Activated naive CD4-positive, alpha-beta T cell treated with anti-CD3 and anti-CD28 coated beads for 36 hours (primary cell): ENCODE measurements around the gene HYOU1. TPM values are rescaled to one million over a fixed set of nuclear protein-coding genes. Genes with fewer than 3 reads are reported as not detected.

Source experiments
- CTCF ChIA-PET: fragments of 350-600 bp; sonication (Branson Sonifier 250); formaldehyde crosslinking; loops from one replicate; lab custom pipeline; 2021; ENCODE audit warnings: antibody characterized with exemption; lab: Charles Lee
- DNase-seq: peaks from one replicate; pipeline ENCODE4 v3.0.0-alpha.2; 2020
- H3K27ac Mint-ChIP-seq: one replicate; pipeline ENCODE4 v1.8.0; 2021; ENCODE audit warnings: mild to moderate bottlenecking, mixed read lengths
- H3K27me3 Mint-ChIP-seq: one replicate; pipeline ENCODE4 v1.8.0; 2021; ENCODE audit warnings: low read depth, mixed read lengths
- H3K36me3 Mint-ChIP-seq: one replicate; pipeline ENCODE4 v1.8.0; 2021; ENCODE audit warnings: low read depth, mixed read lengths
- H3K4me1 Mint-ChIP-seq: one replicate; pipeline ENCODE4 v1.8.0; 2021; ENCODE audit warnings: low read depth, mixed read lengths
- H3K4me3 Mint-ChIP-seq: one replicate; pipeline ENCODE4 v1.8.0; 2021; ENCODE audit warnings: mild to moderate bottlenecking, moderate library complexity, mixed read lengths
- H3K9me3 Mint-ChIP-seq: one replicate; pipeline ENCODE4 v1.8.0; 2021; ENCODE audit warnings: mixed read lengths
- intact Hi-C: fragments of 100-400 bp; cut with micrococcal nuclease; formaldehyde crosslinking; loops from one replicate; pipeline ENCODE4 v1.15.1; 2023
- total RNA-seq, 2 experiments: library from RNA; stranded (reverse); gene quantifications; one replicate each; pipeline ENCODE4 v1.2.3, GENCODE V29; 2021

The HYOU1 gene
- total RNA-seq, 2 experiments from 2014 or later = 108 to 116 TPM

GRCh38 chr11:119094816-119095065, 37.7 kb upstream of the HYOU1 start:
- peaks cover 33% of the 10 kb centered on the region for H3K4me1 Mint-ChIP-seq
- H3K36me3 Mint-ChIP-seq = peaks cover 63% of the 10 kb centered on the region

GRCh38 chr11:119093942-119094815, 37.2 kb upstream of the HYOU1 start:
- CTCF ChIA-PET = interaction anchor here (1.2 to 2.2 kb wide), 3 partner anchors 9 to 102 kb away, joined by 3 to 8 read pairs (median 6); partner anchors contain the start of gene HMBS
- H3K36me3 Mint-ChIP-seq = peaks cover 62% of the 10 kb centered on the region
- peak overlapping the region; percentile 96 for H3K27ac Mint-ChIP-seq
- peak; percentile 59 for DNase-seq
- intact Hi-C loops = loop anchor here (1.0 to 2.0 kb wide), 4 partner anchors 13 to 305 kb away; partner anchors contain the start of genes C2CD2L and HYOU1
- H3K9me3 Mint-ChIP-seq = no peaks in the 10 kb centered on the region
- peak overlapping the region; percentile 92 for H3K4me3 Mint-ChIP-seq
- no peaks in the 10 kb centered on the region for H3K27me3 Mint-ChIP-seq
- peaks cover 32% of the 10 kb centered on the region for H3K4me1 Mint-ChIP-seq

More at GRCh38 chr11:119094816-119095065, 37.7 kb upstream of the HYOU1 start:
- Mint-ChIP-seq H3K4me3 (peak overlapping the region; percentile 92), H3K27me3 (no peaks in the 10 kb centered on the region), H3K27ac (peak overlapping the region; percentile 96), H3K9me3 (no peaks in the 10 kb centered on the region)
- DNase-seq = no peak
- intact Hi-C loops = loop anchor here (1.0 to 5.0 kb wide), 13 partner anchors 9 to 306 kb away; partner anchors contain the start of genes C2CD2L, CENATAC, HINFP and HYOU1
- CTCF ChIA-PET = interaction anchor here (0.7 to 2.2 kb wide), 5 partner anchors 9 to 229 kb away, joined by 3 to 8 read pairs (median 4); partner anchors contain the start of genes C2CD2L and HMBS

- H3K9me3 Mint-ChIP-seq = no peaks in the 10 kb centered on the region
- peak overlapping the region; percentile 88 for H3K27ac Mint-ChIP-seq
- CTCF ChIA-PET = no interaction called here
- intact Hi-C loops = no loop called here
- H3K27me3 Mint-ChIP-seq = no peaks in the 10 kb centered on the region
- H3K36me3 Mint-ChIP-seq = peaks cover 52% of the 10 kb centered on the region
- peak overlapping the region; percentile 92 for H3K4me3 Mint-ChIP-seq
- DNase-seq = no peak
- H3K4me1 Mint-ChIP-seq = peaks cover 28% of the 10 kb centered on the region
Observed at GRCh38 chr11:119092880-119093842, 36.2 kb upstream of the HYOU1 start.

GRCh38 chr11:119091966-119092879, 35.2 kb upstream of the HYOU1 start:
- Mint-ChIP-seq H3K36me3 (peaks cover 44% of the 10 kb centered on the region), H3K27ac (peak overlapping the region; percentile 44)

GRCh38 chr11:119091178-119091577, 34.2 kb upstream of the HYOU1 start:
- Mint-ChIP-seq H3K27ac (no peak overlapping the region), H3K4me1 (peaks cover 31% of the 10 kb centered on the region), H3K36me3 (peaks cover 38% of the 10 kb centered on the region), H3K4me3 (no peak overlapping the region), H3K9me3 (no peaks in the 10 kb centered on the region), H3K27me3 (no peaks in the 10 kb centered on the region)
- intact Hi-C loops = no loop called here
- CTCF ChIA-PET = interaction anchor here (0.6 to 1.5 kb wide), 6 partner anchors 9 to 175 kb away, joined by 3 to 4 read pairs (median 3); no protein-coding TSS in a partner anchor
- no peak for DNase-seq

More at GRCh38 chr11:119091966-119092879, 35.2 kb upstream of the HYOU1 start:
- Mint-ChIP-seq H3K27me3 (no peaks in the 10 kb centered on the region), H3K4me1 (peaks cover 32% of the 10 kb centered on the region), H3K4me3 (peak overlapping the region; percentile 92), H3K9me3 (no peaks in the 10 kb centered on the region)
- DNase-seq = no peak
- CTCF ChIA-PET = interaction anchor here (1.1 to 1.5 kb wide), 2 partner anchors 11 to 25 kb away, joined by 3 to 4 read pairs; no protein-coding TSS in a partner anchor
- intact Hi-C loops = no loop called here

- CTCF ChIA-PET = no interaction called here
- peaks cover 27% of the 10 kb centered on the region for H3K36me3 Mint-ChIP-seq
- H3K4me3 Mint-ChIP-seq = no peak overlapping the region
- no peaks in the 10 kb centered on the region for H3K9me3 Mint-ChIP-seq
- H3K27me3 Mint-ChIP-seq = no peaks in the 10 kb centered on the region
- no peak for DNase-seq
- no peak overlapping the region for H3K27ac Mint-ChIP-seq
- intact Hi-C loops = no loop called here
- peaks cover 40% of the 10 kb centered on the region for H3K4me1 Mint-ChIP-seq
Observed at GRCh38 chr11:119089319-119089718, 32.3 kb upstream of the HYOU1 start.

GRCh38 chr11:119088406-119088805, 31.4 kb upstream of the HYOU1 start:
- Mint-ChIP-seq H3K27me3 (no peaks in the 10 kb centered on the region), H3K27ac (no peak overlapping the region), H3K36me3 (peaks cover 18% of the 10 kb centered on the region), H3K4me3 (no peak overlapping the region), H3K4me1 (peaks cover 40% of the 10 kb centered on the region), H3K9me3 (no peaks in the 10 kb centered on the region)
- no peak for DNase-seq
- intact Hi-C loops = no loop called here
- CTCF ChIA-PET = no interaction called here

- CTCF ChIA-PET = no interaction called here
- Mint-ChIP-seq H3K27me3 (no peaks in the 10 kb centered on the region), H3K36me3 (peaks cover 12% of the 10 kb centered on the region), H3K4me3 (no peak overlapping the region), H3K4me1 (peaks cover 36% of the 10 kb centered on the region), H3K27ac (no peak overlapping the region), H3K9me3 (no peaks in the 10 kb centered on the region)
- DNase-seq = no peak
- intact Hi-C loops = no loop called here
Observed at GRCh38 chr11:119087747-119088241, 30.8 kb upstream of the HYOU1 start.

GRCh38 chr11:119087123-119087522, 30.1 kb upstream of the HYOU1 start:
- DNase-seq = no peak
- Mint-ChIP-seq H3K9me3 (no peaks in the 10 kb centered on the region), H3K4me1 (peaks cover 30% of the 10 kb centered on the region), H3K27me3 (no peaks in the 10 kb centered on the region), H3K4me3 (no peak overlapping the region), H3K27ac (no peak overlapping the region), H3K36me3 (peaks cover 6% of the 10 kb centered on the region)
- CTCF ChIA-PET = interaction anchor here (0.7 kb wide), 1 partner anchor 104 kb away, joined by 3 read pairs; no protein-coding TSS in a partner anchor
- intact Hi-C loops = no loop called here

- DNase-seq = peak; percentile 48
- H3K27me3 Mint-ChIP-seq = no peaks in the 10 kb centered on the region
- no peaks in the 10 kb centered on the region for H3K9me3 Mint-ChIP-seq
- CTCF ChIA-PET = interaction anchor here (0.8 to 2.1 kb wide), 6 partner anchors 9 to 236 kb away, joined by 3 to 8 read pairs (median 4); partner anchors contain the start of gene VPS11
- intact Hi-C loops = loop anchor here (1.0 to 2.0 kb wide), 4 partner anchors 10 to 22 kb away; partner anchors contain the start of genes C2CD2L, DPAGT1 and VPS11
- H3K4me3 Mint-ChIP-seq = peak overlapping the region; percentile 98
- peaks cover 21% of the 10 kb centered on the region for H3K4me1 Mint-ChIP-seq
- H3K36me3 Mint-ChIP-seq = peaks cover 6% of the 10 kb centered on the region
- peak overlapping the region; percentile 96 for H3K27ac Mint-ChIP-seq
Observed at GRCh38 chr11:119085437-119085847, 28.4 kb upstream of the HYOU1 start.
